Ishikawa (cell line): Measurements from ENCODE around the gene GLRA1.
A peak's percentile ranks its signal among the peaks of the same experiment; 100 is the strongest.

ENCODE experiments used
- CEBPB ChIP-seq: IDR thresholded peaks from 2 replicates; pipeline ENCODE4 v1.6.1; 2012
- CREB1 ChIP-seq: IDR thresholded peaks from 2 replicates; pipeline ENCODE4 v1.6.1; 2012; ENCODE audit warnings: low read depth
- EGR1 ChIP-seq: IDR thresholded peaks from 2 replicates; pipeline ENCODE4 v1.6.1; 2012
- EP300 ChIP-seq: IDR thresholded peaks from 2 replicates; pipeline ENCODE4 v1.6.1; 2012; ENCODE audit warnings: borderline replicate concordance
- FOXM1 ChIP-seq: IDR thresholded peaks from 2 replicates; pipeline ENCODE4 v1.6.1; 2012; ENCODE audit warnings: low read depth, borderline replicate concordance
- NFIC ChIP-seq: IDR thresholded peaks from 2 replicates; pipeline ENCODE4 v1.6.1; 2012
- RAD21 ChIP-seq: IDR thresholded peaks from 2 replicates; pipeline ENCODE4 v1.6.1; 2012; ENCODE audit warnings: low read depth
- TAF1 ChIP-seq: IDR thresholded peaks from 2 replicates; pipeline ENCODE4 v1.6.1; 2012; ENCODE audit warnings: low read depth, mild to moderate bottlenecking
- TCF12 ChIP-seq: IDR thresholded peaks from 2 replicates; pipeline ENCODE4 v1.6.1; 2012; ENCODE audit warnings: low read depth
- TEAD4 ChIP-seq: IDR thresholded peaks from 2 replicates; pipeline ENCODE4 v1.6.1; 2012
- YY1 ChIP-seq: IDR thresholded peaks from 2 replicates; pipeline ENCODE4 v1.6.1; 2012; ENCODE audit warnings: low read depth
- ZBTB7A ChIP-seq: IDR thresholded peaks from 2 replicates; pipeline ENCODE4 v1.6.1; 2012; ENCODE audit warnings: low read depth
- TF ChIP-seq, protein P1 (sequence below): IDR thresholded peaks from 2 replicates; pipeline ENCODE4 v1.6.1; 2012
- TF ChIP-seq, protein P2 (sequence below): IDR thresholded peaks from 2 replicates; pipeline ENCODE4 v1.6.1; 2012
- TF ChIP-seq, protein P3 (sequence below): IDR thresholded peaks from 2 replicates; pipeline ENCODE4 v1.6.1; 2012; ENCODE audit warnings: low read depth, mild to moderate bottlenecking

The GLRA1 gene

GRCh38 chr5:151924564-151925301 lies at the start of gene GLRA1:
TSS of gene GLRA1 (minus strand) at chr5:151924851. CDS start at chr5:151924549, 302 bp downstream.
- TF ChIP-seq EP300: 0 out of 2 replicates have a peak, but pooled peaks have one; percentile 24
- peak; percentile 53 for TF ChIP-seq TEAD4
- no peak for TF ChIP-seq FOXM1
- peak; percentile 19; the same call in 1 of the 2 replicates for TF ChIP-seq RAD21
- TF ChIP-seq, protein P1, sequence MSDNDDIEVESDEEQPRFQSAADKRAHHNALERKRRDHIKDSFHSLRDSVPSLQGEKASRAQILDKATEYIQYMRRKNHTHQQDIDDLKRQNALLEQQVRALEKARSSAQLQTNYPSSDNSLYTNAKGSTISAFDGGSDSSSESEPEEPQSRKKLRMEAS: peak; percentile 71
- no peak for TF ChIP-seq TCF12
- TF ChIP-seq, protein P2, sequence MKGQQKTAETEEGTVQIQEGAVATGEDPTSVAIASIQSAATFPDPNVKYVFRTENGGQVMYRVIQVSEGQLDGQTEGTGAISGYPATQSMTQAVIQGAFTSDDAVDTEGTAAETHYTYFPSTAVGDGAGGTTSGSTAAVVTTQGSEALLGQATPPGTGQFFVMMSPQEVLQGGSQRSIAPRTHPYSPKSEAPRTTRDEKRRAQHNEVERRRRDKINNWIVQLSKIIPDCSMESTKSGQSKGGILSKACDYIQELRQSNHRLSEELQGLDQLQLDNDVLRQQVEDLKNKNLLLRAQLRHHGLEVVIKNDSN: no peak
- no peak for TF ChIP-seq CREB1
- no peak for TF ChIP-seq TAF1
- TF ChIP-seq ZBTB7A: peak; percentile 88
- TF ChIP-seq, protein P3, sequence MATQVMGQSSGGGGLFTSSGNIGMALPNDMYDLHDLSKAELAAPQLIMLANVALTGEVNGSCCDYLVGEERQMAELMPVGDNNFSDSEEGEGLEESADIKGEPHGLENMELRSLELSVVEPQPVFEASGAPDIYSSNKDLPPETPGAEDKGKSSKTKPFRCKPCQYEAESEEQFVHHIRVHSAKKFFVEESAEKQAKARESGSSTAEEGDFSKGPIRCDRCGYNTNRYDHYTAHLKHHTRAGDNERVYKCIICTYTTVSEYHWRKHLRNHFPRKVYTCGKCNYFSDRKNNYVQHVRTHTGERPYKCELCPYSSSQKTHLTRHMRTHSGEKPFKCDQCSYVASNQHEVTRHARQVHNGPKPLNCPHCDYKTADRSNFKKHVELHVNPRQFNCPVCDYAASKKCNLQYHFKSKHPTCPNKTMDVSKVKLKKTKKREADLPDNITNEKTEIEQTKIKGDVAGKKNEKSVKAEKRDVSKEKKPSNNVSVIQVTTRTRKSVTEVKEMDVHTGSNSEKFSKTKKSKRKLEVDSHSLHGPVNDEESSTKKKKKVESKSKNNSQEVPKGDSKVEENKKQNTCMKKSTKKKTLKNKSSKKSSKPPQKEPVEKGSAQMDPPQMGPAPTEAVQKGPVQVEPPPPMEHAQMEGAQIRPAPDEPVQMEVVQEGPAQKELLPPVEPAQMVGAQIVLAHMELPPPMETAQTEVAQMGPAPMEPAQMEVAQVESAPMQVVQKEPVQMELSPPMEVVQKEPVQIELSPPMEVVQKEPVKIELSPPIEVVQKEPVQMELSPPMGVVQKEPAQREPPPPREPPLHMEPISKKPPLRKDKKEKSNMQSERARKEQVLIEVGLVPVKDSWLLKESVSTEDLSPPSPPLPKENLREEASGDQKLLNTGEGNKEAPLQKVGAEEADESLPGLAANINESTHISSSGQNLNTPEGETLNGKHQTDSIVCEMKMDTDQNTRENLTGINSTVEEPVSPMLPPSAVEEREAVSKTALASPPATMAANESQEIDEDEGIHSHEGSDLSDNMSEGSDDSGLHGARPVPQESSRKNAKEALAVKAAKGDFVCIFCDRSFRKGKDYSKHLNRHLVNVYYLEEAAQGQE: peak; percentile 100
- TF ChIP-seq NFIC: no peak
- TF ChIP-seq YY1: 0 out of 2 replicates have a peak, but pooled peaks have one; percentile 10
- no peak for TF ChIP-seq CEBPB
- TF ChIP-seq EGR1: no peak

- TF ChIP-seq EGR1 (no peak), EP300 (no peak), ZBTB7A (no peak), CREB1 (no peak), YY1 (no peak), NFIC (no peak)
- TF ChIP-seq, protein P2: no peak
Observed at GRCh38 chr5:151970885-151971284, 46.2 kb upstream of the GLRA1 start.

- no peak for TF ChIP-seq TCF12
- TF ChIP-seq, protein P3: no peak
- TF ChIP-seq EP300: no peak
- TF ChIP-seq YY1: no peak
- TF ChIP-seq, protein P1: no peak
- TF ChIP-seq EGR1: no peak
- TF ChIP-seq RAD21: no peak
- no peak for TF ChIP-seq FOXM1
- no peak for TF ChIP-seq TAF1
- no peak for TF ChIP-seq CREB1
Observed at GRCh38 chr5:151967865-151968264, 43.2 kb upstream of the GLRA1 start.

DNA sequence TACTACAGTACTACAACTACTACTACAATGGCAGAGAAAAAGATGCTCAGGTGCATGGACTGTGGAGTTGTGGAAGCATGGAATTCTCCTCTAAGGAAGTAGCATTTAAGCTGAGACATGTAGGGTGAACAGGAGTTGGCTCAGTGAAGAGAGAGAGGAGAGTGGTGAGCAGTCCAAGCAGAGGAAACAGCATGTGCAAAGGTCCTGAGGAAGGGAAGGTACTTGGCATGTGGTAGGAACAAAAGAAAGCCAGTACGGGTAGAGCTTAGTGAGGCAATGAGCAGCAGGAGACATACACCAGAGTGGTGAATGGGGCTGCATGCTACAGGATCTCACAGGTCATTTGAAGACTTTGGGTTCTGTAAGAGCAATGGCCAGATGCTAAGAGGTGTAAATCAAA lies 41.4 kb upstream of the GLRA1 start:
- no peak for TF ChIP-seq EP300
- TF ChIP-seq YY1: no peak
- TF ChIP-seq TAF1: no peak

- TF ChIP-seq RAD21 (no peak), CREB1 (no peak)
Observed at GRCh38 chr5:151964471-151964870, 39.8 kb upstream of the GLRA1 start.

DNA sequence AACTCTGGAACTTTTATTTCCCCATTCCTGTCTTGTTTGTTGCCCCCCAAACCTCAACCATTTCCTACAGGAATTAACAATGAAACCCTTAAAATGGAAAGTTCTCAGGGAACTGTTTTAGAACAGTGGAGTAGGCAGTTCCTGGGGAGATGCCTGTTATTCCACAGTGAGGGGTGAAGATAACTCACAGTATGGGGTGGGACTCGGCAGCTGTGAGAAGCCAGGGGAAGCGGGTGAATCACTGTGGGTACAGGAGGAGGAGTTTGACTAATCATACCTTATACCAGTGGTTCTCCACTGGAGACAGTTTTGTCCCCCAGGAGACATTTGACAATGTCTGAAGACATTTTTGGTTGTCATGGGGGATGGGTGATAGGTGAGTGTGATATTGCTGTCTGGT lies 36.9 kb upstream of the GLRA1 start:
- no peak for TF ChIP-seq EGR1
- no peak for TF ChIP-seq TAF1
- no peak for TF ChIP-seq CEBPB
- TF ChIP-seq, protein P3: no peak
